CD4-positive, alpha-beta T cell treated with Interleukin-2 at 100 ng/mL for 4 hours (primary cell): Measurements from ENCODE around the gene ABCA4.

Source experiments
- DNase-seq: peaks from one replicate; pipeline ENCODE4 v3.0.0-alpha.2; 2020; ENCODE audit warnings: low spot score

The ABCA4 gene

DNA sequence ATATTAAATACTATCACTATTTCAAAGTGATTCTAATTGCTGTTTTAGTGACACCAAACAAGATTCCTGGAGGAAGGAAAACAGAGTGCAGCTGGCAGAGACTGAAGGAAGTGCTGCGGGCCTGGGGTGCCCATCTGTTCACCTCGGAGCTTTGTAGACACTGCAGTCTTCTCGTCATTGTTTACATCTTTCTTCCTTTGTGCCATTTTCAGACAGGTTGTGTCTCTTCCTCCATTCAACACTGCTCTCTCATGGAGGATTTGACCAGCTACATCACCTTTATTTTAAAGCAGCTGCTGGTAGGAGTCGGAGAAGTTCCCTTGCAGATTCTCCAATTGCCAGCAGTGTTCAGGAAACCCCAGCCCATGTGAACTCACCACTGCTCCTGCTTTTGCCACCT, 37.3 kb downstream of the ABCA4 start:
- DNase-seq: no peak

DNA sequence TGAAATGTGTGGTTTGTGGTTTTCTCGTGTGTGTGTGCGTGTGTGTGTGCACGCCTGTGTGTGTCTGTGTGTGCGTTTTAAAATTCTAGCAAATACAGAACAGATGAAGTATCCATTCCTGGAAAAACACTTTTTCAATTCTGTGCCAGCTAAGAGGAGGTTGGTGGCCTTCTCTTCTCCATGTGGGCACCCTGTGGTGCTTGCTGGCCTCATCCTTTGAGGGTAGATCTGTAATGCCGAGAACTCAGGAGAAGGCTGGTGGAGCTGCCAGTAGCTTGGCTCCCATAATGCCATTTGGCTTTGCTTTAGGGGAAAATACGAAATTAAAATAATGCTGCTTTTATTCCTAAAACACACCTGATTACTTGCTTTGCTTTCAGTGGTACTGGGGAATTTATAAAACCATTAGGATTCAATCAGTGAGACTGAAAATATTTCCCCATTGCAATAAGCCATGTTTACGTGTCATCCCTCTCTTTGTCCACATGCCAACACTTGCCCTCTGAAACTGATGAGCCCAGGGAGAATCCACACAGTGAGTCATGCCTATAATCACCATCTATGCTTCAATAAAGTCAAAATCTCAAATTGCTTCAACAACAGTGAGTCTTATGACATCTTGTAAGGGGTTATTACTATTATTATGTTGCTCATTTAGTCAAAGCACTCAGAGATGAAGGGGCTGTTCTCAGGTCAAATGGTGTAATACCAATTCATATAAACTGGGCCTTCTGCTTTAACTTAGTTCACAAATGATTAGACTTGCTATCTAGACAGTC, 39.2 kb downstream of the ABCA4 start:
- DNase-seq: no peak

- DNase-seq: no peak
These were observed 41.0 kb downstream of the ABCA4 start for GRCh38 chr1:94079989-94080388.

GRCh38 chr1:94079080-94079940, 41.6 kb downstream of the ABCA4 start:
- no peak for DNase-seq

- DNase-seq: no peak
These were observed 48.0 kb downstream of the ABCA4 start for GRCh38 chr1:94072840-94073522.

DNA sequence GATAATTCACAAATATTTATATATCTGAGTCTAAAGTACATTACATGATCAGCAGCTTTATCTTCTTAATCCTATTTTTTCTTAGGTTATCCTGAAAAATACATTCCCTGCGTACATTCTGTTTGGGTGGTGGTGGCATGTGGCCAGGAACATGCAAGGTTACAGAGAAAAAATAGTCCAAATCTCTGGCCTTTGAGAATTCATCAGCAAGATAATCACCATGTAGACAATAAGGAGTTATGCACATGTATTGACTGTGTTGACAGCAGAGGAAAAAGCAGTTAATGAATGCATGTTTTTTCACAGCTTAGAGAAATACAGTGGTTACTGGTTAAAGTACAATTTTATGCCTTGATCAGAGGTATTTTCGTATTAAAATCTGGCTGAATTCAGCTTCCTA, 49.0 kb downstream of the ABCA4 start:
- no peak for DNase-seq

- no peak for DNase-seq
These were observed 49.6 kb downstream of the ABCA4 start for GRCh38 chr1:94071391-94071790.

DNA sequence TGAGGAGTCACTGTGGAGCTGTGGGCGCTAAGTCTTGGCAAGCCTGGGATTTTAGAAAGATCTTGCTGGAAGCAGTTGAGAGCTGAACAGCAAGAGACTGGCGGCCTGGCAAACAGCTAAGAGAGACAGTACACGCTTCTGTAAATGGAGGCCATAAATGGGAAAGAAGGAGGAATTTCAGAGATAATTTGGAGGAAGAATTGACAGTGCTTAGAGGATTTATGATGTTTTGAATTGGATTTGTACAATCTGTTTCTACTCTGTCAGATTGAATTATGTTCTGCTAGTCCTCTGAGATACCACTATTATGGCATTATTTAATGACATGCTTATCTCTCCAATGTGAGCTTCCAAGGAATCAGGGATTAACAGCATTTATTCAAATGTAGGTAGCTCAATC, 50.1 kb downstream of the ABCA4 start:
- no peak for DNase-seq

GRCh38 chr1:94069919-94070285, 51.0 kb downstream of the ABCA4 start:
- no peak for DNase-seq

DNA sequence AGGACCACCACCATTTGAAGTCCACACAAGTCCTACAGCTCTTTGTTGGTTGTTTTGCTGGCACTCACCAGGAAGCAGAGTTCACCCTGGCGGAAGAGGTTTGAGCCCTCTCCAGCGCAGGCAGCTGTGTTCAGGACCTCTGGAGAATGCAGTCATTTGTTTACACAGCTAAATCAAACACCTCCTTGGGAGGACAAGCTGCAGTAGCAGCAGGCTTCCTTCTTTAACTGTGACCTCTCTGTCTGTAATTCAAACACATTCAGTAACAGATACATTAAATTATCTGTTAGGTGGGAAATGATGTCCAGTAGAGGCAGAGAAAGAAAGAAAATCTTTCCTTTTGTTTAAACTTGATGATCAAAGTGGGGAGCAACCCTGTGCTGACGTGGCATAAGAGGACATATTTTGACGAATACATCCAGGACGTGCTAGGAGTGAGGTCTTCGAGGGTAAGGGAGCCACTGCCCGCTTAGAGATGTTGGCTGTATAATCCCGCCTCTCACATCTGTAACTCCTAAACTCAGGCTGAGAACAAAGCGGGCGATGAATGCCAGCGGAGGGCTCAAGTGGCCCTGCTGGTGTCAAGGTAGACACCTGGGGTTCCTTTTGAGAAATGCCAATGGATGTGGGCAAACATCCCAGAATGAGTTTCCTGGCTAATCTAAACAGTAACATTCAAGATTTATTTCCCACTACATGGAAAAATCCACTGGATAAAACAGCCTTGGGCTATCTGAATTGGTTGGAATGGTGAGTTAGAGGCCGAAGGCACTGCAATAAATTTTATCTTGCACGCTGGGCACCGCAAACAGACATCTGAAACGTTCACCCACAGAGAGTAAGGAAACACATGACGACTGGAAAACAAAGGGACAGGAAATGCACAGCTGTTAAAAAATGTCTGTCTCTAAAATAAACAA, 51.7 kb downstream of the ABCA4 start:
- DNase-seq: no peak

GRCh38 chr1:94068096-94068998, 52.6 kb downstream of the ABCA4 start:
- no peak for DNase-seq

GRCh38 chr1:94067196-94067595, 53.8 kb downstream of the ABCA4 start:
- DNase-seq: no peak

DNA sequence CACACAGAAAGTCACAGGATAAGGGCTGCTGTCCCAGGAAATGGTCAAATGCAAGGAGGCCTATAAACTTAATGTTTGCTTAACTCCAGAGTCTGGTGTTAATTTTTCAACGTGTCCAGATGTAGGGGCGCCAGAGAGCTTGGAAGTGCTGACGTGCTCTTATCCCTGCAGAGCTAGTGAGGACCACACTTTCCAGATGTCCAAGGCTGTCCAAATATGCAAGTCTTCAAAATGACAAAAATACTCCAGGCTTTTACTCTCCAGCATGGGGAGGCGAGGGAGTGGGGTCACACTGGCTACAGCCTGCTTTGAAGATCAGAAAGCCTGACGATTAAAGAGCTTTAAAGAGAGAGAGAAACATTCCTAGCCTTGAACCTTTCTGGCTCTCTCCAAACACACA, 57.6 kb downstream of the ABCA4 start:
- no peak for DNase-seq

- DNase-seq: no peak
These were observed 59.2 kb downstream of the ABCA4 start for GRCh38 chr1:94061513-94062443.

DNA sequence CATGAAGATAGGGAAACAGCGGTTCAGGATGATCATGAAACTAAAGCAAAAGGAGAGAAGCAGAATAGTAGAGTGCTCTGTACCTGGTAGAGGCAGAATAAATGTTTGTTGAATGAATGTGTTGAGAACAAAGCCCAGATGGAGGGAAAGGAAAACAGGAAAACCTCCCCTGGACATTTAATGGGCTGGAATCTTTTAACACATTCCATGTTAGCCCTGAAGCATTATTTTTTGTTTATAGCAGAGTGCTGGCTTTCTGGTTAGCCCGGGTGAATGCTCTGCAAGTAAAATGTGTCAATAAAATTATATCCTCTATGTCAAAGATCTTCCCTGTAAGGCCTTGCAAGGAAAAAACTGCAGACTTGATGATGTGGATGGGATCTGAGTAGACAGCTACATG, 60.2 kb downstream of the ABCA4 start:
- no peak for DNase-seq

- DNase-seq: no peak
These were observed 62.2 kb downstream of the ABCA4 start for GRCh38 chr1:94058766-94059165.

DNA sequence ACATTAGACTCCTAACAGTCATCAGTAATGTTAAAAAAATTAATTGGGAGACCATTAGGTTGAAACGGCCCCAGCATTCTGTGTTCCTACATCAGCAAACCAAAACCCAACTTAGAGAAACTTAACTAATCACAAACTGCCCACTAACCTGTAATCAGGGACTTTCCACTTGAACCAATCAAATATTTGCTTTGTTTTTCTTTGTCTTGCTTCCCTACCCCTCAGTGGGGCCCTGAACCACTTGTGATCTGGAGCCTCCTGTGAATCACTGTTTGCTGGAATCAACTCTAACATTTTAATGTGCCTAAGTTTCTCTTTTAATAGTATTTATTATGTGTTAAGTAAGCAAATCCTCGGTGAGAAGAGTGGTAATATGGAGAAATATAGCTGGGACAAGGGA, 64.0 kb downstream of the ABCA4 start:
- DNase-seq: no peak

- no peak for DNase-seq
These were observed 64.8 kb downstream of the ABCA4 start for GRCh38 chr1:94056171-94056570.

DNA sequence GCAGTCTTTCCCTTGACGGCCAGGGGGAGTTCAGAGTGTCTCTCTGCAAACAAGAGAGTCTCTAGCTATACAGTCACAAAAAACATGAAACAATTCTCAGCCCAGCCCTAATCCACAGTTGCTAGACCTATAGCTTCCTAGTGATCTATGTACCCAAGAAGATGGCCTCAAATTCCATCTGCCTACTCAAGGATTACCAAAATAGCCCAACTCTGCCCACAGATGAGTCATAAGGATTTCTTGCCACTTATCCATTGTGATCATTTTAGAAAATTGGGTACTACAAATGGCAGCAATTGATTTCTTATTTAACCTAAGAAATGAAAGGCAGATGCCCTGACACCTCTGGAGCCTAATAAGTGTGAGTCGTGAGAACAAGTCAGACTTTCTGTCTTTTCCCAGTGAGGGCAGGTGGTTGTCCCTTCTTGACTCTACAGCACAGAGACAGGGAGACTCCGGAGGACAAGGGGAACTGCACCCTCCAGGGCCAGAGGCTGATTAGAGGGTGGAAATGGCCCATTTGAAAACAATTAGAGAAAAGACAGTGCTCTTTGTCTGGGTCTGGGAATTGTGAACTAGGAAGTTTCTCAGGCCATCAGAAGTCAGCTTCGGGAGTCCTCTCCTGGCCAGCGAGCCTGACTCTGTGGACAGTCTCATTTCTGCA, 65.4 kb downstream of the ABCA4 start:
- no peak for DNase-seq
